ENCODE measurements around the gene SLC44A1. TPM values are rescaled to one million over a fixed set of nuclear protein-coding genes. Genes with fewer than 3 reads are reported as not detected.

The SLC44A1 gene
- total and polyA plus RNA-seq, 10 of the 15 experiments (the other 5 are each of a cell fraction or from before 2014, with no cell fraction given), result 2.4 to 21.2 (median 12.4) TPM

- TF ChIP-seq TCF3 (IDR thresholded peaks at IDR 0.05; ENCODE audit: borderline replicate concordance, insufficient read depth, low read depth, low read length), result no peak
- no peak for TF ChIP-seq E2F4 (IDR thresholded peaks at IDR 0.05; ENCODE audit: low read depth, low read length)
- no peak for TF ChIP-seq PBX3 (IDR thresholded peaks at IDR 0.05; ENCODE audit: insufficient replicate concordance, low read depth, low read length)
- no peak for TF ChIP-seq SP1 (IDR thresholded peaks at IDR 0.05; ENCODE audit: low read depth, low read length)
Measured at GRCh38 chr9:105328296-105328695, 83.8 kb downstream of the SLC44A1 start (continued).

GRCh38 chr9:105328872-105329718 lies 84.6 kb downstream of the SLC44A1 start:
- POLR2A ChIA-PET, result interaction anchor here (1.1 kb wide), 1 partner anchor 83 kb away, joined by 3 read pairs; no protein-coding TSS in a partner anchor
- in situ Hi-C loops (cut with MboI) (no loop called here), intact Hi-C loops (cut with micrococcal nuclease; ENCODE audit: unreplicated experiment) (no loop called here)
- no TSS peak for BruUV-seq (replicated peaks)
- H3K36me3 ChIP-seq (ENCODE audit: control insufficient read depth in 2 of 2, insufficient read depth in 2 of 2, low read length in 1 of 2), result no peaks in the 10 kb centered on the region
- no peak overlapping the region for H3K4me3 ChIP-seq
- FAIRE-seq (no peak), DNase-seq (ENCODE audit: low read depth, low spot score) (no peak), ATAC-seq (no peak)
- 0 out of 2 replicates have a peak, but pooled peaks cover 6% of the 10 kb centered on the region for H3K4me1 ChIP-seq (ENCODE audit: control insufficient read depth, insufficient read depth, low read length)
- H3K27me3 ChIP-seq (replicated peaks in 1 of 2; ENCODE audit: control insufficient read depth in 2 of 2, insufficient read depth in 2 of 2, low read length in 1 of 2), result no peaks in the 10 kb centered on the region
- RAD21 ChIA-PET (ENCODE audit: unreplicated experiment), result interaction anchor here (3.1 kb wide), 1 partner anchor 10 kb away, joined by 20 read pairs; no protein-coding TSS in a partner anchor
- H3K79me2 ChIP-seq (ENCODE audit: control insufficient read depth, insufficient read depth, low read length), result no peaks in the 10 kb centered on the region
- H3K9me3 ChIP-seq (replicated peaks; ENCODE audit: control insufficient read depth, insufficient read depth, low read length), result no peaks in the 10 kb centered on the region
- H3K27ac ChIP-seq (ENCODE audit: control insufficient read depth, insufficient read depth), result no peak overlapping the region
- TF ChIP-seq KDM1A (IDR thresholded peaks at IDR 0.05; ENCODE audit: borderline replicate concordance) (no peak), NR2C1 (IDR thresholded peaks at IDR 0.05) (no peak), HDAC2 (IDR thresholded peaks at IDR 0.05) (no peak)
- 88% methylated on average over 12 of the region's 12 CpGs for WGBS (ENCODE audit: insufficient coverage, insufficient replicate concordance, low lambda C conversion rate, missing lambda C conversion rate)
- CTCF ChIA-PET, result no interaction called here
- SMC1A ChIA-PET (ENCODE audit: uncharacterized antibody, unreplicated experiment), result interaction anchor here (0.9 kb wide), 1 partner anchor 45 kb away, joined by 3 read pairs; no protein-coding TSS in a partner anchor
- no peak overlapping the region for H3K9ac ChIP-seq (ENCODE audit: control insufficient read depth, insufficient read depth, low read length)
- H3K4me2 ChIP-seq (ENCODE audit: control insufficient read depth, insufficient read depth), result no peak overlapping the region
- H2AFZ ChIP-seq (ENCODE audit: control insufficient read depth, low read depth, low read length), result no peak overlapping the region
- H4K20me1 ChIP-seq (ENCODE audit: control insufficient read depth, insufficient read depth), result no peaks in the 10 kb centered on the region

All from GM12878 (cell line).